ENCODE data around the gene CLEC2B.
A peak's percentile ranks its signal among the peaks of the same experiment; 100 is the strongest.

CLEC2B gene

GRCh38 chr12:9910716-9911421, 41.7 kb upstream of the CLEC2B start:
- Histone ChIP-seq H3K4me1 (ENCODE audit: control insufficient read depth, insufficient read depth, low read length) (no peaks in the 10 kb centered on the region), H3K27ac (ENCODE audit: extremely low read depth, low read depth, low read length) (no peak overlapping the region), H3K36me3 (ENCODE audit: control insufficient read depth in 2 of 2, insufficient read depth in 1 of 2, low read length in 2 of 2) (no peaks in the 10 kb centered on the region), H3K4me3 (ENCODE audit: low read depth, low read length) (no peak overlapping the region), H3K9me3 (ENCODE audit: control insufficient read depth, insufficient read depth, low read depth, low read length) (no peaks in the 10 kb centered on the region)
- POLR2A ChIA-PET: no interaction called here
- CTCF ChIA-PET: no interaction called here
- TF ChIP-seq SCRT2 (tag by site-specific recombination; IDR thresholded peaks at IDR 0.05) (peak; percentile 48; the same call in 1 of the 2 replicates), ZNF354C (tag by site-specific recombination; IDR thresholded peaks at IDR 0.05; ENCODE audit: borderline replicate concordance, low read depth) (no peak), ZNF707 (tag by site-specific recombination; IDR thresholded peaks at IDR 0.05) (no peak), MYNN (tag by site-specific recombination; IDR thresholded peaks at IDR 0.05; ENCODE audit: borderline replicate concordance) (no peak), KLF9 (tag by site-specific recombination; IDR thresholded peaks at IDR 0.05; ENCODE audit: low read depth) (no peak), ZSCAN30 (tag by site-specific recombination; IDR thresholded peaks at IDR 0.05) (no peak), ZNF561 (tag by site-specific recombination; IDR thresholded peaks at IDR 0.05; ENCODE audit: borderline replicate concordance) (peak; percentile 56; the same call in 1 of the 2 replicates), SALL2 (tag by site-specific recombination; IDR thresholded peaks at IDR 0.05; ENCODE audit: borderline replicate concordance) (no peak), SETDB1 (IDR thresholded peaks at IDR 0.05; ENCODE audit: insufficient read length, low read length) (peak; percentile 99), GLI4 (tag by site-specific recombination; IDR thresholded peaks at IDR 0.05) (no peak), TCF7L2 (IDR thresholded peaks at IDR 0.05; ENCODE audit: borderline replicate concordance, low read depth, low read length) (no peak), TSHZ1 (tag by site-specific recombination; IDR thresholded peaks at IDR 0.05; ENCODE audit: borderline replicate concordance) (no peak), ZNF202 (tag by site-specific recombination; IDR thresholded peaks at IDR 0.05; ENCODE audit: borderline replicate concordance) (no peak), ZNF23 (tag by site-specific recombination; IDR thresholded peaks at IDR 0.05; ENCODE audit: borderline replicate concordance) (no peak), HIC1 (tag by site-specific recombination; IDR thresholded peaks at IDR 0.05) (no peak), SCRT1 (tag by site-specific recombination; IDR thresholded peaks at IDR 0.05; ENCODE audit: borderline replicate concordance) (no peak), ZNF248 (tag by site-specific recombination; IDR thresholded peaks at IDR 0.05) (no peak), ZNF274 (IDR thresholded peaks at IDR 0.05; ENCODE audit: low read length) (no peak), ZNF274 (tag by site-specific recombination; IDR thresholded peaks at IDR 0.05; ENCODE audit: borderline replicate concordance) (no peak), KLF8 (tag by site-specific recombination; IDR thresholded peaks at IDR 0.05) (no peak), ZNF341 (tag by site-specific recombination; IDR thresholded peaks at IDR 0.05; ENCODE audit: low read depth) (no peak), ZBTB48 (tag by site-specific recombination; IDR thresholded peaks at IDR 0.05) (no peak), ZNF776 (tag by site-specific recombination; IDR thresholded peaks at IDR 0.05; ENCODE audit: borderline replicate concordance) (no peak), ZNF518A (tag by site-specific recombination; conservative IDR thresholded peaks at IDR 0.05; ENCODE audit: low read depth) (no peak), ZNF596 (tag by site-specific recombination; IDR thresholded peaks at IDR 0.05) (no peak), ZNF132 (tag by site-specific recombination; IDR thresholded peaks at IDR 0.05; ENCODE audit: borderline replicate concordance) (no peak), ZNF704 (tag by site-specific recombination; IDR thresholded peaks at IDR 0.05) (no peak)
